Vagina (tissue), 2 donors: ENCODE measurements around the gene CAMK4.

Experiments
- CTCF ChIP-seq, 3 experiments: fragments of 450-650 bp in 2 of 3; fragments of 200-600 bp in 1 of 3; sonication (generic) in 1 of 3; IDR thresholded peaks; one replicate each; pipeline ENCODE4 v1.5.1; 2017 to 2019; ENCODE audit warnings: antibody characterized with exemption in 3 of 3, mild to moderate bottlenecking in 2 of 3, moderate library complexity in 2 of 3
- POLR2A ChIP-seq, 2 donors: fragments of 450-650 bp; IDR thresholded peaks; one replicate each; pipeline ENCODE4 v1.6.1; 2017; ENCODE audit warnings: antibody characterized with exemption in 2 of 2, mild to moderate bottlenecking in 2 of 2, moderate library complexity in 2 of 2

GRCh38 chr5:111308951-111309350, 84.8 kb downstream of the CAMK4 start:
- no peak for TF ChIP-seq CTCF (IDR thresholded peaks at IDR 0.05)
- no peak for TF ChIP-seq POLR2A (IDR thresholded peaks at IDR 0.05)
